Measurements from ENCODE around the gene RAB36.
A peak's percentile ranks its signal among the peaks of the same experiment; 100 is the strongest.

The RAB36 gene

GRCh38 chr22:23163665-23164064 lies 18.4 kb downstream of the RAB36 start:
- peak; percentile 88 for DNase-seq

GRCh38 chr22:23164091-23164490 lies 18.8 kb downstream of the RAB36 start:
- no peak for DNase-seq

- no peak for DNase-seq
Measured at GRCh38 chr22:23166042-23166831, 21.0 kb downstream of the RAB36 start.

- no peak for DNase-seq
Measured at GRCh38 chr22:23166841-23167616, 21.8 kb downstream of the RAB36 start.

GRCh38 chr22:23168391-23169042 lies 23.2 kb downstream of the RAB36 start:
- no peak for DNase-seq

GRCh38 chr22:23169043-23169406 lies 23.7 kb downstream of the RAB36 start:
- no peak for DNase-seq

GRCh38 chr22:23175817-23176644 lies 30.8 kb downstream of the RAB36 start:
- peak; percentile 38 for DNase-seq

GRCh38 chr22:23176645-23177027 lies 31.4 kb downstream of the RAB36 start:
- DNase-seq = no peak

GRCh38 chr22:23177197-23177596 lies 31.9 kb downstream of the RAB36 start:
- no peak for DNase-seq

- peak; percentile 35 for DNase-seq
Measured at GRCh38 chr22:23178512-23179254, 33.4 kb downstream of the RAB36 start.

- DNase-seq = no peak
Measured at GRCh38 chr22:23179381-23180299, 34.4 kb downstream of the RAB36 start.

GRCh38 chr22:23180301-23180892 lies 35.1 kb downstream of the RAB36 start, which contains the start of gene BCR:
Gene BCR (plus strand): TSS chr22:23180509. CDS start chr22:23180961, 452 bp downstream.
- no peak for DNase-seq

- DNase-seq = no peak
Measured at GRCh38 chr22:23180893-23181720, 35.8 kb downstream of the RAB36 start.

- DNase-seq = no peak
Measured at GRCh38 chr22:23181721-23182308, 36.5 kb downstream of the RAB36 start.

- DNase-seq = no peak
Measured at GRCh38 chr22:23182309-23183060, 37.2 kb downstream of the RAB36 start.

- no peak for DNase-seq
Measured at GRCh38 chr22:23183061-23183698, 37.9 kb downstream of the RAB36 start.

GRCh38 chr22:23184100-23184763 lies 39.0 kb downstream of the RAB36 start:
- DNase-seq = no peak

All from NCI-H446 treated with DMSO at 0.1 percent for 48 hours (cell line).